H9 (cell line): ENCODE measurements around the gene CCDC74A. TPM values are rescaled to one million over a fixed set of nuclear protein-coding genes. Genes with fewer than 3 reads are reported as not detected.
"Not testable (repeated sequence)": the region's sequence is repeated elsewhere in the genome, so short reads cannot be mapped to it uniquely, and the experiment has no call there.

Experiments used
- DNase-seq: peaks from one replicate; pipeline ENCODE4 v3.0.0-alpha.2; 2017
- H2AFZ ChIP-seq: one replicate; pipeline ENCODE4 v1.6.1; 2013; ENCODE audit warnings: mild to moderate bottlenecking, low read length, control low read depth, moderate library complexity
- H2AK5ac ChIP-seq: 2 replicates; pipeline ENCODE4 v1.6.1; 2013; ENCODE audit warnings: low read length, control low read depth, mixed read lengths; ENCODE audit not compliant: insufficient read length
- H2BK120ac ChIP-seq: one replicate; pipeline ENCODE4 v1.6.1; 2013; ENCODE audit warnings: low read depth, mild to moderate bottlenecking, low read length, control low read depth, inconsistent platforms; ENCODE audit not compliant: poor library complexity, severe bottlenecking
- H2BK12ac ChIP-seq: 2 replicates; pipeline ENCODE4 v1.6.1; 2013; ENCODE audit warnings: low read length, control low read depth, mixed read lengths, low read depth; ENCODE audit not compliant: insufficient read length
- H2BK15ac ChIP-seq: 2 replicates; pipeline ENCODE4 v1.6.1; 2013; ENCODE audit warnings: low read depth, low read length, control low read depth
- H2BK20ac ChIP-seq: one replicate; pipeline ENCODE4 v1.6.1; 2013; ENCODE audit warnings: low read depth, mild to moderate bottlenecking, low read length, control low read depth, inconsistent platforms; ENCODE audit not compliant: poor library complexity, severe bottlenecking
- H2BK5ac ChIP-seq: 2 replicates; pipeline ENCODE4 v1.6.1; 2013; ENCODE audit warnings: low read length, control low read depth, mixed read lengths; ENCODE audit not compliant: insufficient read length
- H3K14ac ChIP-seq: 2 replicates; pipeline ENCODE4 v1.6.1; 2013; ENCODE audit warnings: low read length, control low read depth; ENCODE audit not compliant: insufficient read depth
- H3K18ac ChIP-seq: 2 replicates; pipeline ENCODE4 v1.6.1; 2013; ENCODE audit warnings: low read depth, mild to moderate bottlenecking, mixed read lengths, low read length, control low read depth; ENCODE audit not compliant: insufficient read length
- H3K23ac ChIP-seq: 2 replicates; pipeline ENCODE4 v1.6.1; 2013; ENCODE audit warnings: low read length, control low read depth, mixed read lengths, low read depth; ENCODE audit not compliant: insufficient read length
- H3K23me2 ChIP-seq: 2 replicates; pipeline ENCODE4 v1.6.1; 2013; ENCODE audit warnings: low read depth, mild to moderate bottlenecking, mixed read lengths, low read length, control low read depth; ENCODE audit not compliant: insufficient read length, poor library complexity, severe bottlenecking
- H3K27ac ChIP-seq: 2 replicates; pipeline ENCODE4 v1.5.1; 2013; ENCODE audit warnings: low read length, control low read depth, mixed read lengths, low read depth; ENCODE audit not compliant: insufficient read length
- H3K27me3 ChIP-seq: 2 replicates; pipeline ENCODE4 v1.6.1; 2013; ENCODE audit warnings: low read length, control low read depth, inconsistent platforms; ENCODE audit not compliant: insufficient read depth
- H3K4ac ChIP-seq: 2 replicates; pipeline ENCODE4 v1.6.1; 2013; ENCODE audit warnings: low read depth, mild to moderate bottlenecking, control low read depth, inconsistent platforms, low read length, moderate library complexity
- H3K4me1 ChIP-seq: 2 replicates; pipeline ENCODE4 v1.6.1; 2013; ENCODE audit warnings: low read length, control low read depth, inconsistent platforms; ENCODE audit not compliant: insufficient read depth
- H3K4me2 ChIP-seq: 2 replicates; pipeline ENCODE4 v1.6.1; 2013; ENCODE audit warnings: low read length, control low read depth, mixed read lengths; ENCODE audit not compliant: insufficient read length, insufficient read depth
- H3K56ac ChIP-seq: 2 replicates; pipeline ENCODE4 v1.6.1; 2013; ENCODE audit warnings: low read depth, mild to moderate bottlenecking, mixed read lengths, low read length, control low read depth; ENCODE audit not compliant: insufficient read length
- H3K79me1 ChIP-seq: 2 replicates; pipeline ENCODE4 v1.6.1; 2013; ENCODE audit warnings: low read depth, mild to moderate bottlenecking, moderate library complexity, low read length, control low read depth, inconsistent platforms; ENCODE audit not compliant: insufficient read depth, poor library complexity, severe bottlenecking
- H3K79me2 ChIP-seq: 2 replicates; pipeline ENCODE4 v1.6.1; 2013; ENCODE audit warnings: low read length, control low read depth, inconsistent platforms; ENCODE audit not compliant: insufficient read depth
- H3K9ac ChIP-seq: 2 replicates; pipeline ENCODE4 v1.6.1; 2013; ENCODE audit warnings: low read length, control low read depth, mixed read lengths; ENCODE audit not compliant: insufficient read length; ENCODE audit errors: extremely low read depth
- H3K9me3 ChIP-seq: one replicate; pipeline ENCODE4 v1.6.1; 2013; ENCODE audit warnings: low read depth, low read length, inconsistent platforms; ENCODE audit not compliant: control insufficient read depth
- H3T11ph ChIP-seq: one replicate; pipeline ENCODE4 v1.6.1; 2013; ENCODE audit warnings: mild to moderate bottlenecking, low read length, control low read depth, inconsistent platforms
- H4K20me1 ChIP-seq: one replicate; pipeline ENCODE4 v1.6.1; 2013; ENCODE audit not compliant: control insufficient read depth, insufficient read length, insufficient read depth
- H4K5ac ChIP-seq: 2 replicates; pipeline ENCODE4 v1.6.1; 2013; ENCODE audit warnings: low read depth, mild to moderate bottlenecking, mixed read lengths, low read length, control low read depth; ENCODE audit not compliant: insufficient read length
- H4K8ac ChIP-seq: replicated peaks from 2 replicates; pipeline ENCODE4 v1.6.1; 2013; ENCODE audit warnings: low read length, control low read depth, mixed read lengths, low read depth; ENCODE audit not compliant: insufficient read length
- H4K91ac ChIP-seq: 2 replicates; pipeline ENCODE4 v1.6.1; 2013; ENCODE audit warnings: low read depth, mild to moderate bottlenecking, moderate library complexity, mixed read lengths, low read length, control low read depth; ENCODE audit not compliant: insufficient read length
- H3K27ac Mint-ChIP-seq, 3 experiments: 2 replicates in 2 of 3; 3 replicates in 1 of 3; pipeline ENCODE4 v1.8.0; 2020 to 2021; ENCODE audit warnings: mixed read lengths in 3 of 3, mild to moderate bottlenecking in 1 of 3, moderate library complexity in 1 of 3
- H3K27me3 Mint-ChIP-seq: 2 replicates; pipeline ENCODE4 v1.8.0; 2021; ENCODE audit warnings: low read depth, mild to moderate bottlenecking, moderate library complexity, mixed read lengths
- H3K36me3 Mint-ChIP-seq, 3 experiments: 2 replicates in 2 of 3; 3 replicates in 1 of 3; pipeline ENCODE4 v1.8.0; 2020 to 2021; ENCODE audit warnings: low read depth in 3 of 3, mixed read lengths in 3 of 3; ENCODE audit not compliant: insufficient read depth in 1 of 3
- H3K4me1 Mint-ChIP-seq, 2 experiments: 2 replicates each; pipeline ENCODE4 v1.8.0; 2020; ENCODE audit warnings: mixed read lengths in 2 of 2
- H3K4me3 Mint-ChIP-seq, 2 experiments: 2 replicates in 1 of 2; 3 replicates in 1 of 2; pipeline ENCODE4 v1.8.0; 2020 to 2021; ENCODE audit warnings: mild to moderate bottlenecking in 2 of 2, mixed read lengths in 2 of 2, moderate library complexity in 1 of 2
- H3K9me3 Mint-ChIP-seq, 2 experiments: 2 replicates in 1 of 2; 3 replicates in 1 of 2; pipeline ENCODE4 v1.8.0; 2020; ENCODE audit warnings: mild to moderate bottlenecking in 2 of 2, mixed read lengths in 2 of 2, moderate library complexity in 1 of 2
- WGBS: extraction: QIAGEN DNeasy Blood & Tissue Kit; methylation state at CpG from one replicate; pipeline ENCODE4 v1.1.7; 2013; ENCODE audit warnings: missing lambda C conversion rate, low lambda C conversion rate, mixed read lengths; ENCODE audit not compliant: insufficient read length; ENCODE audit errors: extremely low coverage; 5-methylcytosine and 5-hydroxymethylcytosine counted together
- total RNA-seq: library from RNA; stranded (reverse); gene quantifications from 2 replicates; pipeline ENCODE4 v1.2.1, GENCODE V29; 2021

CCDC74A gene
- total RNA-seq, 1 experiment from 2014 or later, result 10.8 TPM

DNA sequence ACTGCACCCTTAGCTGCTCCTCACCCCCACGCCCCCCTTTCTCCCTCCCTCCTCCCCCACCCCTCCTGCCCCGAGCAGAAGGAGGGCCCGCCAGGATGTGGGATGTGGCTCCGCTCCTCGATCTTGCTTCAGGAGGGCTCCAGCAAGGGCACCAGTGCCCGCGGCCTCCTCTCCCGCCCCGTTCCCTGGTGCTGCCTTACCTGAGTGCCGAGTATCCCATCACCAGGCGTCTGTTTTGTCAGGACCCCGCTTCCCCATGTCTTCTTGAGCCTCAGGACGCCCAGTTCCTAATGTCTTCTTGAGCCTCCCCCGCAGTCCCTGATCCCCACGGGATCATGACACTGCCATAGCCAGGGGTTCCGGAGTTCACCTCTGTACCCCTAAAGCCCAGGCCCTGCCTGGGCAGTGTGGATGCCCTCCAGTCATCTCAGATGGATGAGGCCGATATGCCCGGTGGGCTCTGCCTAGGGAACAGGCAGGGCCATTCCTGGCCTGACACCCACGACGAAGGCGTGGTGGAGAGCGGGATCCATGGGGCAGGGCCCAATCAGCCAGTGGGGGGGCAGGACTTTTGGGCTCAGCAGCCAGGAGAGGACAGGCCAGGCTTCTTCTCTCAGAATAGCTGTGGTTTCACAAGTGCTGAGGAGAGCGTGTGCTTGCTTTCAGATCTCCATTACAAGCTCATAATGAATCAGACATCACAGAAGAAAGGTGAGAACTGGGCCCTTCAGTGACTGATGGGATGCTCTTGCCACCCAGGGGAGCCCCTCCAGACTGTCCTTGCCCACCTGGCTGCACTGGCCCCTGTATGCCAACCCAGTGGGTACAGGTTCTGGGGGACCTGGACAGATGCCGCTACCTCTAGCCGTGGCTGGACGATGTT lies 1.5 kb downstream of the CCDC74A start:
- not testable (repeated sequence) for H3K27ac ChIP-seq, H3K9ac ChIP-seq, H3K9me3 ChIP-seq, H4K20me1 ChIP-seq, H4K8ac ChIP-seq, H3K23ac ChIP-seq, H4K91ac ChIP-seq, H3K27me3 ChIP-seq, H3K79me2 ChIP-seq, H2BK5ac ChIP-seq, H4K5ac ChIP-seq, H3K18ac ChIP-seq, H3K4me1 Mint-ChIP-seq, H3T11ph ChIP-seq, H3K14ac ChIP-seq, H2AK5ac ChIP-seq, H3K56ac ChIP-seq, H3K4me1 ChIP-seq, H3K27ac Mint-ChIP-seq, H3K9me3 Mint-ChIP-seq, H2BK15ac ChIP-seq, H3K4ac ChIP-seq, H2AFZ ChIP-seq, H3K23me2 ChIP-seq, H3K79me1 ChIP-seq, H3K27me3 Mint-ChIP-seq, H2BK20ac ChIP-seq, H2BK12ac ChIP-seq, H2BK120ac ChIP-seq, H3K36me3 Mint-ChIP-seq
- peak overlapping the region; percentile 48 to 70 for H3K4me3 Mint-ChIP-seq
- no CpG with 5 or more reads among the region's 26 CpGs for WGBS
- peak; percentile 23 for DNase-seq
- peak overlapping the region; percentile 53 for H3K4me2 ChIP-seq

DNA sequence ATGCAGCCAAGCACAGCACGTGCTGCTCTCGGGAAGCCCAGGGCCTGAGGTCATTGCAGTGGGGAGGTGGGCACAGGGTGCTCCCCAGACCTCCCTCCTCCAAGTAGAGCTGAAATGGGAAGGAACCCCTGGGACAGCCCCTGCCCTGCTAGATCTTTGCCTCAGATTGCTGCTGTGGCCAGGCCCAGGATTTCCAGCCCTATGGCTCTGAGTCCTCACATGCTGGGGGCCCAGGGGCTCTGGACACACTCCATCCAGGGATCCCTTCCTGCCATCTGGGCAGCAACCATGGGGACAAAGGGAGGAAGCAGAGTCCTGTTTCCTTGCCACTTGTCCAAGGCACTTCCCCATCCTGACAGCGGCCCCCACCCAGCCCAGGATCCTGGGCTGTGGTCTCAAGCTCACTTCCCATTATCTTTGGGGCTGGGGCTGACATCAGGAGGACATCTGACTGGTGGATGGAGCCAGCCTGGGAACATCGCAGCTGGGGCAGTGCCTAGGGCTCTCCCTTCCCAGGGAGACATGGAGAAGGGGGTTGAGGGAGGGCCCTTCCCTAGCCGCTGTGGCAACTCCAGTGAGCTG lies 2.3 kb downstream of the CCDC74A start:
- not testable (repeated sequence) for H3K4me1 ChIP-seq, H2BK5ac ChIP-seq, H3K18ac ChIP-seq, H3K27me3 ChIP-seq, H3K56ac ChIP-seq, H4K8ac ChIP-seq, H2BK120ac ChIP-seq, H2AK5ac ChIP-seq, H3K27me3 Mint-ChIP-seq, H3K79me2 ChIP-seq, H3K23ac ChIP-seq, H4K91ac ChIP-seq, H2BK12ac ChIP-seq, H3K9me3 Mint-ChIP-seq, H3T11ph ChIP-seq, H3K4me2 ChIP-seq, H2BK20ac ChIP-seq, H3K14ac ChIP-seq, H3K79me1 ChIP-seq, H4K20me1 ChIP-seq, H3K27ac ChIP-seq, H3K27ac Mint-ChIP-seq, H3K36me3 Mint-ChIP-seq, H3K9me3 ChIP-seq, H3K4me1 Mint-ChIP-seq, H2AFZ ChIP-seq, H2BK15ac ChIP-seq, H3K9ac ChIP-seq, H3K23me2 ChIP-seq, H3K4ac ChIP-seq, H4K5ac ChIP-seq, DNase-seq
- H3K4me3 Mint-ChIP-seq, result peak overlapping the region in 1 of 2 experiments; percentile 70; a peak in 3 of 5 replicates
- WGBS, result no CpG with 5 or more reads among the region's 5 CpGs
